Endodermal cell (in vitro differentiated cells): ENCODE data around the gene PHF19. TPM values are rescaled to one million over a fixed set of nuclear protein-coding genes. Genes with fewer than 3 reads are reported as not detected.

Source experiments
- DNase-seq: peaks from one replicate; pipeline ENCODE4 v3.0.0-alpha.2; 2017
- H3K27ac ChIP-seq: 2 replicates; pipeline ENCODE4 v1.5.1; 2013; ENCODE audit warnings: mild to moderate bottlenecking, low read depth, low read length, moderate library complexity
- H3K27me3 ChIP-seq: 2 replicates; pipeline ENCODE4 v1.6.1; 2013; ENCODE audit warnings: mild to moderate bottlenecking, low read length, moderate library complexity; ENCODE audit not compliant: insufficient read depth, control insufficient read depth, poor library complexity, severe bottlenecking
- H3K36me3 ChIP-seq: 2 replicates; pipeline ENCODE4 v1.7.0; 2013; ENCODE audit warnings: mild to moderate bottlenecking, low read length, moderate library complexity; ENCODE audit not compliant: control insufficient read depth, insufficient read depth
- H3K4me1 ChIP-seq: one replicate; pipeline ENCODE4 v1.7.0; 2013; ENCODE audit warnings: low read length; ENCODE audit not compliant: control insufficient read depth, insufficient read depth
- H3K4me3 ChIP-seq: 2 replicates; pipeline ENCODE4 v1.5.1; 2013; ENCODE audit warnings: mild to moderate bottlenecking, low read length, moderate library complexity
- H3K9ac ChIP-seq: 2 replicates; pipeline ENCODE4 v1.6.1; 2013; ENCODE audit warnings: mild to moderate bottlenecking, low read length, moderate library complexity; ENCODE audit not compliant: poor library complexity, severe bottlenecking; ENCODE audit errors: extremely low read depth
- H3K9me3 ChIP-seq: 2 replicates; pipeline ENCODE4 v1.6.1; 2013; ENCODE audit warnings: mild to moderate bottlenecking, low read length, moderate library complexity; ENCODE audit not compliant: control insufficient read depth
- H3K27ac Mint-ChIP-seq: 2 replicates; pipeline ENCODE4 v1.8.0; 2020; ENCODE audit warnings: mixed read lengths
- H3K27me3 Mint-ChIP-seq: 2 replicates; pipeline ENCODE4 v1.8.0; 2021; ENCODE audit warnings: mild to moderate bottlenecking, mixed read lengths; ENCODE audit not compliant: insufficient read depth
- H3K36me3 Mint-ChIP-seq: 2 replicates; pipeline ENCODE4 v1.8.0; 2020; ENCODE audit warnings: low read depth, mixed read lengths
- H3K4me1 Mint-ChIP-seq: 2 replicates; pipeline ENCODE4 v1.8.0; 2020; ENCODE audit warnings: mixed read lengths
- H3K4me3 Mint-ChIP-seq: 2 replicates; pipeline ENCODE4 v1.8.0; 2020; ENCODE audit warnings: mild to moderate bottlenecking, moderate library complexity, mixed read lengths
- H3K9me3 Mint-ChIP-seq: 2 replicates; pipeline ENCODE4 v1.8.0; 2020; ENCODE audit warnings: mild to moderate bottlenecking, mixed read lengths
- WGBS, 2 experiments: methylation state at CpG; one replicate each; pipeline versions ENCODE4 v1.1.5 to v1.1.7; 2013; ENCODE audit warnings: missing lambda C conversion rate in 2 of 2, mixed read lengths in 1 of 2; ENCODE audit not compliant: insufficient coverage in 1 of 2, insufficient read length in 1 of 2; 5-methylcytosine and 5-hydroxymethylcytosine counted together
- total RNA-seq, 2 donors: library from RNA; stranded (reverse); fragmentation: NEBNext Ultra II Directional in 1 of 2; extraction: Animal tissue kit (Norgen Biotek cat#: 25700) in 1 of 2; gene quantifications; 2 replicates in 1 of 2; 3 replicates in 1 of 2; pipeline ENCODE4 v1.2.1, GENCODE V29; 2021
- TF ChIP-seq, protein P1 (sequence below): fragments of 200-600 bp; sonication (generic); conservative IDR thresholded peaks from 2 replicates; pipeline ENCODE4 v1.5.0; 2021; ENCODE audit warnings: antibody characterized with exemption, mild to moderate bottlenecking

The PHF19 gene
- total RNA-seq, 2 donors from 2014 or later, result 17.9 to 21.9 TPM

DNA sequence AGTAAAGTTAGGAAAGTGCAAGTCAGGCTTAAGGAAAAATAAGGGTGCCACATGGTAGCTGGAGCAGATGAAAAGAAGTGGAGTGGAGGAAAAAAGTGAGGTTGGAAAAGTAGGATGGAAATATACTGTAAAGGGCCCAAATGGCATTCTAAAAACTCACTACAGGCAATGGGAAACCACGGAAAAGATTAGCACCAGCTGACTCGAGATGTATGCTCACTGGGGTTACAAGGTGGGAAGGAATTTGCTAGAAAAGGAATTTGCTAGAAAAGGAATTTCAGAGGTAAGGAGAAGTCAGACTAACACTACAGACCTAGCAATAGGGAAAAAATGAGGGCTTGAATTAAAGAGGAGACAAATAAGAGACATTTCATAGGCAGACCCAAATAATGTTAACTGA, 37.8 kb downstream of the PHF19 start:
- Mint-ChIP-seq H3K9me3 (peaks cover 1% of the 10 kb centered on the region), H3K27ac (peak overlapping the region; percentile 62), H3K36me3 (peaks cover 27% of the 10 kb centered on the region), H3K4me1 (peaks cover 17% of the 10 kb centered on the region), H3K27me3 (peaks cover 3% of the 10 kb centered on the region), H3K4me3 (no peak overlapping the region)
- H3K27me3 ChIP-seq, result no peaks in the 10 kb centered on the region
- WGBS, 2 experiments, result 66 to 73% methylated on average over 2 of the region's 2 CpGs
- DNase-seq, result no peak
- H3K36me3 ChIP-seq, result peaks cover 39% of the 10 kb centered on the region
- peak overlapping the region; percentile 22 for H3K4me3 ChIP-seq
- H3K4me1 ChIP-seq, result no peaks in the 10 kb centered on the region
- TF ChIP-seq, protein P1, sequence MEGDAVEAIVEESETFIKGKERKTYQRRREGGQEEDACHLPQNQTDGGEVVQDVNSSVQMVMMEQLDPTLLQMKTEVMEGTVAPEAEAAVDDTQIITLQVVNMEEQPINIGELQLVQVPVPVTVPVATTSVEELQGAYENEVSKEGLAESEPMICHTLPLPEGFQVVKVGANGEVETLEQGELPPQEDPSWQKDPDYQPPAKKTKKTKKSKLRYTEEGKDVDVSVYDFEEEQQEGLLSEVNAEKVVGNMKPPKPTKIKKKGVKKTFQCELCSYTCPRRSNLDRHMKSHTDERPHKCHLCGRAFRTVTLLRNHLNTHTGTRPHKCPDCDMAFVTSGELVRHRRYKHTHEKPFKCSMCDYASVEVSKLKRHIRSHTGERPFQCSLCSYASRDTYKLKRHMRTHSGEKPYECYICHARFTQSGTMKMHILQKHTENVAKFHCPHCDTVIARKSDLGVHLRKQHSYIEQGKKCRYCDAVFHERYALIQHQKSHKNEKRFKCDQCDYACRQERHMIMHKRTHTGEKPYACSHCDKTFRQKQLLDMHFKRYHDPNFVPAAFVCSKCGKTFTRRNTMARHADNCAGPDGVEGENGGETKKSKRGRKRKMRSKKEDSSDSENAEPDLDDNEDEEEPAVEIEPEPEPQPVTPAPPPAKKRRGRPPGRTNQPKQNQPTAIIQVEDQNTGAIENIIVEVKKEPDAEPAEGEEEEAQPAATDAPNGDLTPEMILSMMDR, result no peak
- no peak overlapping the region for H3K27ac ChIP-seq
- H3K9me3 ChIP-seq, result no peaks in the 10 kb centered on the region
- H3K9ac ChIP-seq, result no peak overlapping the region

DNA sequence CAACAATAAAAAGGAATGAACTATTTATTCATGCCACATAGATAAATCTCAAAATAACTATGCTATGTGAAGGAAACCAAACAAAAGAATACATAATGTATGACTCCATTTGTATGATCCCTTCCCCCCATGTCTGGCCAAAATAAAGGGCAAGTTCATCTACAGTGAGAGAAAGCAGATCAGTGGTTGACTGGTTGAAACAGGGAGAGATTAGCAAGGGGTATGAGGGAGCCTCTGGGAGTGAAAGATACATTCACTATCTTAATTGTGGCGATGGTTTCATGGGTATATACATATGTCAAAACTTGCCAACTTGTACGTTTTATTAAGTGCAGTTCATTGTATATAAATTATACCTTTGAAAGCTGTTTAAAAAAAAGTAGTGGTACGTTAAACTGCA, 39.1 kb downstream of the PHF19 start:
- no peak for DNase-seq
- peaks cover 22% of the 10 kb centered on the region for H3K4me1 Mint-ChIP-seq
- Histone ChIP-seq H3K9me3 (no peaks in the 10 kb centered on the region), H3K36me3 (peaks cover 39% of the 10 kb centered on the region), H3K27ac (no peak overlapping the region), H3K4me3 (no peak overlapping the region), H3K27me3 (no peaks in the 10 kb centered on the region), H3K9ac (no peak overlapping the region), H3K4me1 (no peaks in the 10 kb centered on the region)
- TF ChIP-seq, protein P1, result no peak
- no peaks in the 10 kb centered on the region for H3K27me3 Mint-ChIP-seq
- WGBS, 2 experiments, result 97 to 100% methylated on average over 3 of the region's 3 CpGs
- no peaks in the 10 kb centered on the region for H3K9me3 Mint-ChIP-seq
- H3K36me3 Mint-ChIP-seq, result peaks cover 32% of the 10 kb centered on the region
- H3K4me3 Mint-ChIP-seq, result no peak overlapping the region
- H3K27ac Mint-ChIP-seq, result no peak overlapping the region

DNA sequence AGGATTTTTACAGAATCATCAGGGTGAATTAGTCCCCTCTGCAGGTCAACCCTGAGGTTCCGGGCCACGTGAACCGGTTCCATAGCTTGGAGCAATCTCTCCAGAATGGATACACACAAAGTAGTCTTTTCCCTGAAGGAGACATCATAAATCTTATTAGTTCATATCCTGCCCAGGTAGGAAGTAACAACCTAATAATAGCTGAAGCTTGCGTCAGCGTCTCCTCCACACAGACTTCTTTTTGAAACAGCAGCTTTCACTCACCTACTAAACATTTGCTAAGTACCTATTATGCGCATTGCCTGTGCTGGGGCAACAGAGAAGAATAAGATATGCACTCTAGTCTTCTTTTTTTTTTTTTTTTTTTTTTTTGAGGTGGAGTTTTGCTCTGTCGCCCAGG, 43.7 kb downstream of the PHF19 start:
- Mint-ChIP-seq H3K9me3 (no peaks in the 10 kb centered on the region), H3K36me3 (peaks cover 59% of the 10 kb centered on the region), H3K27me3 (no peaks in the 10 kb centered on the region), H3K4me3 (no peak overlapping the region), H3K4me1 (peaks cover 6% of the 10 kb centered on the region), H3K27ac (peak overlapping the region; percentile 11)
- no peak overlapping the region for H3K4me3 ChIP-seq
- DNase-seq, result no peak
- H3K27me3 ChIP-seq, result no peaks in the 10 kb centered on the region
- no peak overlapping the region for H3K27ac ChIP-seq
- 92 to 97% methylated on average over 3 to 7 of the region's 7 CpGs for WGBS, 2 experiments
- no peaks in the 10 kb centered on the region for H3K9me3 ChIP-seq
- peaks cover 70% of the 10 kb centered on the region for H3K36me3 ChIP-seq
- H3K9ac ChIP-seq, result no peak overlapping the region
- TF ChIP-seq, protein P1, result no peak
- no peaks in the 10 kb centered on the region for H3K4me1 ChIP-seq
